ENCODE results near the gene ANKFY1. TPM values are rescaled to one million over a fixed set of nuclear protein-coding genes. Genes with fewer than 3 reads are reported as not detected.
A peak's percentile ranks its signal among the peaks of the same experiment; 100 is the strongest.

The ANKFY1 gene
- total RNA-seq (2014; rRNA removed; shearing (Covaris generic)) = 17.5 and 37.4 TPM in 2 replicates

GRCh38 chr17:4263282-4264215, at the start of gene ANKFY1:
TSS of gene ANKFY1 (minus strand) at chr17:4263979. CDS start at chr17:4263941, 38 bp downstream.
- DNase-seq (ENCODE audit: low read depth) = peak; percentile 91

GRCh38 chr17:4310354-4311060, 46.7 kb upstream of the ANKFY1 start:
- peak; percentile 56 for DNase-seq (ENCODE audit: low read depth)

- no peak for DNase-seq (ENCODE audit: low read depth)
These were observed 46.1 kb upstream of the ANKFY1 start for GRCh38 chr17:4309897-4310296.

GRCh38 chr17:4307179-4307930, 43.6 kb upstream of the ANKFY1 start:
- no peak for DNase-seq (ENCODE audit: low read depth)

- no peak for DNase-seq (ENCODE audit: low read depth)
These were observed 41.4 kb upstream of the ANKFY1 start for GRCh38 chr17:4305224-4305623.

GRCh38 chr17:4304417-4305027, 40.7 kb upstream of the ANKFY1 start:
- peak; percentile 38 for DNase-seq (ENCODE audit: low read depth)

- DNase-seq (ENCODE audit: low read depth) = no peak
These were observed 37.3 kb upstream of the ANKFY1 start for GRCh38 chr17:4301066-4301465.

GRCh38 chr17:4297351-4297750, 33.6 kb upstream of the ANKFY1 start:
- DNase-seq (ENCODE audit: low read depth) = no peak

- no peak for DNase-seq (ENCODE audit: low read depth)
These were observed 31.9 kb upstream of the ANKFY1 start for GRCh38 chr17:4295686-4296085.

- no peak for DNase-seq (ENCODE audit: low read depth)
These were observed 29.8 kb upstream of the ANKFY1 start for GRCh38 chr17:4293572-4293971.

GRCh38 chr17:4287710-4288109, 23.9 kb upstream of the ANKFY1 start:
- no peak for DNase-seq (ENCODE audit: low read depth)

- no peak for DNase-seq (ENCODE audit: low read depth)
These were observed 12.7 kb upstream of the ANKFY1 start for GRCh38 chr17:4276514-4276913.

GRCh38 chr17:4272972-4273368, 9.2 kb upstream of the ANKFY1 start:
- no peak for DNase-seq (ENCODE audit: low read depth)

GRCh38 chr17:4272213-4272971, 8.6 kb upstream of the ANKFY1 start:
- no peak for DNase-seq (ENCODE audit: low read depth)

- DNase-seq (ENCODE audit: low read depth) = no peak
These were observed 7.0 kb upstream of the ANKFY1 start for GRCh38 chr17:4270736-4271135.

GRCh38 chr17:4269915-4270314, 6.1 kb upstream of the ANKFY1 start:
- no peak for DNase-seq (ENCODE audit: low read depth)

- no peak for DNase-seq (ENCODE audit: low read depth)
These were observed 3.6 kb upstream of the ANKFY1 start for GRCh38 chr17:4267402-4267801.

- DNase-seq (ENCODE audit: low read depth) = no peak
These were observed 2.8 kb upstream of the ANKFY1 start for GRCh38 chr17:4266550-4266949.

GRCh38 chr17:4262703-4263102, 1.1 kb downstream of the ANKFY1 start:
- DNase-seq (ENCODE audit: low read depth) = no peak

GRCh38 chr17:4261452-4261851, 2.3 kb downstream of the ANKFY1 start:
- DNase-seq (ENCODE audit: low read depth) = no peak

- no peak for DNase-seq (ENCODE audit: low read depth)
These were observed 4.9 kb downstream of the ANKFY1 start for GRCh38 chr17:4258867-4259266.

Data from M059J (cell line).